Measurements from ENCODE around the gene SLC35B4. TPM values are rescaled to one million over a fixed set of nuclear protein-coding genes. Genes with fewer than 3 reads are reported as not detected.

The SLC35B4 gene
- total and polyA plus RNA-seq, 7 donors: 2.4 to 9.4 (median 6.1) TPM

DNA sequence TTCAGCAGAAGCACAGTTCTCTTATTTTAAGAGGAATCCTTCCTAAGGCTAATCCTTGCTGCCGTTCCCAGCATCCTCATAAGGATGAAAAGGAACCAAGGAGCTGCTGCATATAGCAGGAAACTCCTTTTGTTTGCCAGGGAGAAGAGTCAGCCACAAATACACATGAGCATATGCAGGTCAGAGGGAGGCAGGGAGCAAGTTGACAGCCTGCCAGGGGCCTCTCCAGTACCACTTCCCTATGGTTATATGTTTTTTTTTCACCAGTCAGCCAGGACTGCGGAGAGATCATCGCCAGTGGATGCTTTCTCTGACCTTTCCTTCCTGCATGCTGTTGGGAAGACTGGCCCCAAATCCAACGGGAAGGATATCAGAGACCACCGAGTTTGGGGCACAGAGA, 39.8 kb downstream of the SLC35B4 start:
- Histone ChIP-seq H3K4me3 (no peak overlapping the region), H3K27ac (no peak overlapping the region), H3K27me3 (no peaks in the 10 kb centered on the region), H3K36me3 (no peaks in the 10 kb centered on the region), H3K4me1 (no peaks in the 10 kb centered on the region), H3K9me3 (no peaks in the 10 kb centered on the region)
- intact Hi-C loops (cut with DNase I): no loop called here
- 56 to 70% methylated on average over 5 of the region's 5 CpGs for WGBS, 2 donors
- no peak for DNase-seq
- TF ChIP-seq, protein P1, sequence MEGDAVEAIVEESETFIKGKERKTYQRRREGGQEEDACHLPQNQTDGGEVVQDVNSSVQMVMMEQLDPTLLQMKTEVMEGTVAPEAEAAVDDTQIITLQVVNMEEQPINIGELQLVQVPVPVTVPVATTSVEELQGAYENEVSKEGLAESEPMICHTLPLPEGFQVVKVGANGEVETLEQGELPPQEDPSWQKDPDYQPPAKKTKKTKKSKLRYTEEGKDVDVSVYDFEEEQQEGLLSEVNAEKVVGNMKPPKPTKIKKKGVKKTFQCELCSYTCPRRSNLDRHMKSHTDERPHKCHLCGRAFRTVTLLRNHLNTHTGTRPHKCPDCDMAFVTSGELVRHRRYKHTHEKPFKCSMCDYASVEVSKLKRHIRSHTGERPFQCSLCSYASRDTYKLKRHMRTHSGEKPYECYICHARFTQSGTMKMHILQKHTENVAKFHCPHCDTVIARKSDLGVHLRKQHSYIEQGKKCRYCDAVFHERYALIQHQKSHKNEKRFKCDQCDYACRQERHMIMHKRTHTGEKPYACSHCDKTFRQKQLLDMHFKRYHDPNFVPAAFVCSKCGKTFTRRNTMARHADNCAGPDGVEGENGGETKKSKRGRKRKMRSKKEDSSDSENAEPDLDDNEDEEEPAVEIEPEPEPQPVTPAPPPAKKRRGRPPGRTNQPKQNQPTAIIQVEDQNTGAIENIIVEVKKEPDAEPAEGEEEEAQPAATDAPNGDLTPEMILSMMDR (IDR thresholded peaks at IDR 0.05): no peak
- TF ChIP-seq POLR2AphosphoS5 (IDR thresholded peaks at IDR 0.05): no peak
- TF ChIP-seq POLR2A (IDR thresholded peaks at IDR 0.05): no peak
- no peak for TF ChIP-seq EP300 (IDR thresholded peaks at IDR 0.05)

- Histone ChIP-seq H3K4me1 (no peaks in the 10 kb centered on the region), H3K36me3 (no peaks in the 10 kb centered on the region), H3K4me3 (no peak overlapping the region), H3K27ac (no peak overlapping the region), H3K9me3 (no peaks in the 10 kb centered on the region), H3K27me3 (no peaks in the 10 kb centered on the region)
- no peak for DNase-seq
- intact Hi-C loops (cut with DNase I): no loop called here
- WGBS, 2 donors: 87 to 89% methylated on average over 4 of the region's 4 CpGs
- no peak for TF ChIP-seq POLR2A (IDR thresholded peaks at IDR 0.05)
- no peak for TF ChIP-seq EP300 (IDR thresholded peaks at IDR 0.05)
- TF ChIP-seq POLR2AphosphoS5 (IDR thresholded peaks at IDR 0.05): no peak
- TF ChIP-seq, protein P1 (IDR thresholded peaks at IDR 0.05): no peak
These were observed 54.4 kb downstream of the SLC35B4 start for GRCh38 chr7:134262322-134262721.

DNA sequence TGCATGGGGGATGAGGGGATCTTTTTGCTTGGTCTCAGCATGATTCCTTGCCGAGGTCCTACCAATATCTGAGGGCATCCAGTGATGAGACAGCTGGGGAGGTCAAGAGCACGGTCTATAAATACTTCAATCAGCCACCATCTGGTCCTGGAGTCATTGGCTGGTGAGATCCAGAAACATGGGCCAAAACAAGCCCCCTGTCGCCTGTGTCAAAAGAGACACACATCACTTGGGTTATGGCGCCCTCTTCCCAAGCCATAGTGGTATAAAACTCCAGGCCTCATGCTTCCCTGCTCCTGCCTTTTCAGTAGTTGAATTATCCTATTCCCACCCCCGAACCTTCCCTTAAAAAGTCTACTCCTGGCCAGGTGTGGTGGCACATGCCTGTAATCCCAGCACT, 60.9 kb downstream of the SLC35B4 start:
- no peaks in the 10 kb centered on the region for H3K36me3 ChIP-seq
- intact Hi-C loops (cut with DNase I): no loop called here
- no peaks in the 10 kb centered on the region for H3K27me3 ChIP-seq
- no peak overlapping the region for H3K4me3 ChIP-seq
- no peaks in the 10 kb centered on the region for H3K4me1 ChIP-seq
- 88% methylated on average over 5 of the region's 5 CpGs for WGBS, 2 donors
- TF ChIP-seq POLR2AphosphoS5 (IDR thresholded peaks at IDR 0.05): no peak
- no peak for TF ChIP-seq EP300 (IDR thresholded peaks at IDR 0.05)
- TF ChIP-seq POLR2A (IDR thresholded peaks at IDR 0.05): no peak
- TF ChIP-seq, protein P1 (IDR thresholded peaks at IDR 0.05): no peak
- no peaks in the 10 kb centered on the region for H3K9me3 ChIP-seq
- no peak for DNase-seq
- no peak overlapping the region for H3K27ac ChIP-seq

DNA sequence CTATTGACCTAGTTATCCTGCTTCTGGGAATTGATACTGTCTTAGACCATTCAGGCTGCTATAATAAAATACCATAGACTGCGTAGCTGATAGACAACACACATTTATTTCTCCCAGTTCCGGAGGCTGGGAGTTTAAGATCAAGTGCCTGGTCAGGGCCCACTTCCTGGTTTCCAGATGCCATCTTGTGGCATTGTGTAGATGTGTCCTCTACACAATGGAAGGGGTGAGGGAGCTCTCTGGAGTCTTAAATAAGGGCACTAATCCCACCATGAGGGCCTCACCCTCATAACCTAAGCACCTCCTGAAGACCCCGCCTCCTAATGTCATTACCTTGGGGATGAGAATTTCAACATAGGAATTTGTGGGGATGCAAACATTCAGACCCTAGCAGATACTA, 62.4 kb downstream of the SLC35B4 start:
- intact Hi-C loops (cut with DNase I): no loop called here
- 94 to 96% methylated on average over 3 of the region's 3 CpGs for WGBS, 2 donors
- Histone ChIP-seq H3K27ac (no peak overlapping the region), H3K4me3 (no peak overlapping the region), H3K27me3 (no peaks in the 10 kb centered on the region), H3K36me3 (no peaks in the 10 kb centered on the region), H3K9me3 (no peaks in the 10 kb centered on the region), H3K4me1 (no peaks in the 10 kb centered on the region)
- TF ChIP-seq, protein P1 (IDR thresholded peaks at IDR 0.05): no peak
- no peak for TF ChIP-seq EP300 (IDR thresholded peaks at IDR 0.05)
- TF ChIP-seq POLR2AphosphoS5 (IDR thresholded peaks at IDR 0.05): no peak
- TF ChIP-seq POLR2A (IDR thresholded peaks at IDR 0.05): no peak
- no peak for DNase-seq

DNA sequence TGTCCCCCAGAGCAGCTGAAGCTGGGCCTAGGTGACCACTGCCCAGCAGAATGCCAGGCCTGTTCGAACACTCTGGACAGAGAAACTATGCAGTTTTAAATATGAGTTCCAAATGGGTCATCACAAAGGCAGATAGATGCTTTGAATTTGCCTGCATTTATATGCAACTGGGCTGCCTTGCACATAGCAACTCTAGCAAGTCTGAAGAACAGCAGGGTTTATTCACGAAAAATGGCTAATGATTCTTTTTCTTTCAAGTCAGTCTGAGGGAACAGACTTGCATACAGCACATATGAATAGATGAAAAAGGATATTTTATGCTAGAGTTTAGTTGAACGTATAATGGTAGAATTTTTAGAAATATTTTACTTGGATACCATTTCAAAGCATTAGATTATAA, 68.5 kb downstream of the SLC35B4 start:
- Histone ChIP-seq H3K27me3 (no peaks in the 10 kb centered on the region), H3K9me3 (no peaks in the 10 kb centered on the region), H3K27ac (no peak overlapping the region), H3K36me3 (no peaks in the 10 kb centered on the region), H3K4me3 (no peak overlapping the region), H3K4me1 (no peaks in the 10 kb centered on the region)
- TF ChIP-seq EP300 (IDR thresholded peaks at IDR 0.05) (no peak), POLR2AphosphoS5 (IDR thresholded peaks at IDR 0.05) (no peak), POLR2A (IDR thresholded peaks at IDR 0.05) (no peak)
- TF ChIP-seq, protein P1 (IDR thresholded peaks at IDR 0.05): no peak
- 82 to 89% methylated on average over 3 of the region's 3 CpGs for WGBS, 2 donors
- DNase-seq: no peak
- intact Hi-C loops (cut with DNase I): no loop called here

Data from sigmoid colon (tissue), 7 donors.